Muscle layer of colon (tissue), 2 donors: ENCODE results near the gene PCDHGA8.

ENCODE experiments used
- H3K27ac ChIP-seq: one replicate; pipeline ENCODE4 v1.7.0; 2013; ENCODE audit warnings: low read depth, mild to moderate bottlenecking, low read length, moderate library complexity
- H3K27me3 ChIP-seq, 2 donors: one replicate each; pipeline ENCODE4 v1.7.0; 2013; ENCODE audit warnings: low read length in 2 of 2, mild to moderate bottlenecking in 2 of 2; ENCODE audit not compliant: insufficient read depth in 2 of 2, control insufficient read depth in 1 of 2
- H3K36me3 ChIP-seq: one replicate; pipeline ENCODE4 v1.7.0; 2013; ENCODE audit warnings: mild to moderate bottlenecking, low read length; ENCODE audit not compliant: insufficient read depth
- H3K4me1 ChIP-seq: one replicate; pipeline ENCODE4 v1.7.0; 2013; ENCODE audit warnings: mild to moderate bottlenecking, low read length; ENCODE audit not compliant: insufficient read depth
- H3K4me3 ChIP-seq, 2 donors: one replicate each; pipeline ENCODE4 v1.7.0; 2013; ENCODE audit warnings: low read length in 2 of 2, low read depth in 1 of 2, mild to moderate bottlenecking in 1 of 2, moderate library complexity in 1 of 2
- H3K9ac ChIP-seq: one replicate; pipeline ENCODE4 v1.7.0; 2013; ENCODE audit warnings: low read length
- H3K9me3 ChIP-seq: one replicate; pipeline ENCODE4 v1.7.0; 2013; ENCODE audit warnings: mild to moderate bottlenecking, low read length
- donor health status: abdominal sarcoma.
- donor health status: Adenocarcinoma of cecum.

PCDHGA8 gene

GRCh38 chr5:141356133-141356532 lies 36.3 kb upstream of the PCDHGA8 start:
- no peaks in the 10 kb centered on the region for H3K4me1 ChIP-seq
- peak overlapping the region in 1 of 2 donors; percentile 5 for H3K4me3 ChIP-seq
- H3K9ac ChIP-seq: no peak overlapping the region
- H3K27ac ChIP-seq: no peak overlapping the region
- H3K27me3 ChIP-seq: no peaks in the 10 kb centered on the region
- no peaks in the 10 kb centered on the region for H3K36me3 ChIP-seq
- peaks cover 48% of the 10 kb centered on the region for H3K9me3 ChIP-seq

- Histone ChIP-seq H3K9me3 (peaks cover 48% of the 10 kb centered on the region), H3K36me3 (no peaks in the 10 kb centered on the region), H3K4me3 (peak overlapping the region in 1 of 2 donors; percentile 5), H3K27me3 (no peaks in the 10 kb centered on the region), H3K9ac (no peak overlapping the region), H3K4me1 (no peaks in the 10 kb centered on the region), H3K27ac (no peak overlapping the region)
Measured at GRCh38 chr5:141356950-141357349, 35.5 kb upstream of the PCDHGA8 start.

- Histone ChIP-seq H3K9ac (no peak within 1 kb of the TSS), H3K9me3 (peaks cover 56% of the 10 kb centered on the region), H3K4me3 (peak within 1 kb of the TSS; percentile 11 to 14), H3K4me1 (no peaks in the 10 kb centered on the region), H3K36me3 (no peaks in the 10 kb centered on the region), H3K27me3 (no peaks in the 10 kb centered on the region), H3K27ac (no peak within 1 kb of the TSS)
Measured at GRCh38 chr5:141359790-141360426, 32.5 kb upstream of the PCDHGA8 start, which contains the start of gene PCDHGB2. PCDHGB2 (plus strand) TSS chr5:141359994; CDS start chr5:141360136, 142 bp downstream.

GRCh38 chr5:141360685-141361084 lies 31.7 kb upstream of the PCDHGA8 start:
- Histone ChIP-seq H3K27me3 (no peaks in the 10 kb centered on the region), H3K4me1 (no peaks in the 10 kb centered on the region), H3K36me3 (no peaks in the 10 kb centered on the region), H3K4me3 (peak overlapping the region in 1 of 2 donors; percentile 14), H3K9me3 (peaks cover 57% of the 10 kb centered on the region), H3K27ac (no peak overlapping the region), H3K9ac (no peak overlapping the region)

GRCh38 chr5:141362719-141363118 lies 29.7 kb upstream of the PCDHGA8 start:
- peaks cover 58% of the 10 kb centered on the region for H3K9me3 ChIP-seq
- no peak overlapping the region for H3K4me3 ChIP-seq
- no peaks in the 10 kb centered on the region for H3K27me3 ChIP-seq
- H3K4me1 ChIP-seq: no peaks in the 10 kb centered on the region
- no peak overlapping the region for H3K9ac ChIP-seq
- no peaks in the 10 kb centered on the region for H3K36me3 ChIP-seq
- H3K27ac ChIP-seq: no peak overlapping the region

- Histone ChIP-seq H3K27ac (no peak within 1 kb of the TSS), H3K36me3 (no peaks in the 10 kb centered on the region), H3K27me3 (no peaks in the 10 kb centered on the region), H3K4me1 (no peaks in the 10 kb centered on the region), H3K4me3 (peak within 1 kb of the TSS; percentile 26 to 44), H3K9me3 (peaks cover 58% of the 10 kb centered on the region), H3K9ac (no peak within 1 kb of the TSS)
Measured at GRCh38 chr5:141363952-141364660, 28.3 kb upstream of the PCDHGA8 start, which contains the start of gene PCDHGA5. PCDHGA5 (plus strand) TSS chr5:141364162; CDS start chr5:141364331, 169 bp downstream.

- no peaks in the 10 kb centered on the region for H3K27me3 ChIP-seq
- H3K9ac ChIP-seq: no peak overlapping the region
- H3K4me3 ChIP-seq: peak overlapping the region in 1 of 2 donors; percentile 44
- H3K4me1 ChIP-seq: no peaks in the 10 kb centered on the region
- peaks cover 61% of the 10 kb centered on the region for H3K9me3 ChIP-seq
- H3K27ac ChIP-seq: no peak overlapping the region
- H3K36me3 ChIP-seq: peaks cover 4% of the 10 kb centered on the region
Measured at GRCh38 chr5:141366016-141366896, 26.2 kb upstream of the PCDHGA8 start.

GRCh38 chr5:141369994-141370848 lies 22.2 kb upstream of the PCDHGA8 start, which contains the start of gene PCDHGB3:
PCDHGB3 (plus strand) TSS chr5:141370242; CDS start chr5:141370395, 153 bp downstream.
- no peak within 1 kb of the TSS for H3K27ac ChIP-seq
- H3K9me3 ChIP-seq: peaks cover 70% of the 10 kb centered on the region
- H3K9ac ChIP-seq: no peak within 1 kb of the TSS
- H3K4me1 ChIP-seq: no peaks in the 10 kb centered on the region
- H3K36me3 ChIP-seq: peaks cover 4% of the 10 kb centered on the region
- H3K4me3 ChIP-seq: peak within 1 kb of the TSS; percentile 32 to 50
- H3K27me3 ChIP-seq: no peaks in the 10 kb centered on the region

- Histone ChIP-seq H3K27ac (no peak overlapping the region), H3K4me1 (no peaks in the 10 kb centered on the region), H3K9ac (no peak overlapping the region), H3K36me3 (peaks cover 4% of the 10 kb centered on the region), H3K4me3 (peak overlapping the region; percentile 42 to 52), H3K27me3 (no peaks in the 10 kb centered on the region), H3K9me3 (peaks cover 65% of the 10 kb centered on the region)
Measured at GRCh38 chr5:141371572-141372475, 20.6 kb upstream of the PCDHGA8 start.
